ENCODE data around the gene ZNF784.

The ZNF784 gene

GRCh38 chr19:55592391-55593090, 31.8 kb downstream of the ZNF784 start:
- TF ChIP-seq FOXP2 (optimal IDR thresholded peaks at IDR 0.05; ENCODE audit: borderline replicate concordance, extremely low read depth, extremely low read length, insufficient read depth) (no peak), POLR2AphosphoS5 (IDR thresholded peaks at IDR 0.05; ENCODE audit: low read depth, low read length) (no peak), SIN3A (IDR thresholded peaks at IDR 0.05; ENCODE audit: borderline replicate concordance, insufficient read depth, low read length) (no peak), TAF1 (IDR thresholded peaks at IDR 0.05; ENCODE audit: borderline replicate concordance, insufficient read depth, low read length) (no peak), REST (IDR thresholded peaks at IDR 0.05; ENCODE audit: insufficient read depth in 1 of 2, low read depth in 2 of 2, low read length in 2 of 2) (no peak)

- TF ChIP-seq SIN3A (IDR thresholded peaks at IDR 0.05; ENCODE audit: borderline replicate concordance, insufficient read depth, low read length) (no peak), FOXP2 (optimal IDR thresholded peaks at IDR 0.05; ENCODE audit: borderline replicate concordance, extremely low read depth, extremely low read length, insufficient read depth) (no peak), POLR2AphosphoS5 (IDR thresholded peaks at IDR 0.05; ENCODE audit: low read depth, low read length) (no peak), TAF1 (IDR thresholded peaks at IDR 0.05; ENCODE audit: borderline replicate concordance, insufficient read depth, low read length) (no peak)
These were observed 32.8 kb downstream of the ZNF784 start for GRCh38 chr19:55591555-55591954.

GRCh38 chr19:55590617-55591016, 33.7 kb downstream of the ZNF784 start:
- TF ChIP-seq POLR2AphosphoS5 (IDR thresholded peaks at IDR 0.05; ENCODE audit: low read depth, low read length): no peak
- no peak for TF ChIP-seq TAF1 (IDR thresholded peaks at IDR 0.05; ENCODE audit: borderline replicate concordance, insufficient read depth, low read length)
- no peak for TF ChIP-seq SIN3A (IDR thresholded peaks at IDR 0.05; ENCODE audit: borderline replicate concordance, insufficient read depth, low read length)
- no peak for TF ChIP-seq REST (IDR thresholded peaks at IDR 0.05; ENCODE audit: insufficient read depth in 1 of 2, low read depth in 2 of 2, low read length in 2 of 2)
- no peak for TF ChIP-seq FOXP2 (optimal IDR thresholded peaks at IDR 0.05; ENCODE audit: borderline replicate concordance, extremely low read depth, extremely low read length, insufficient read depth)

GRCh38 chr19:55590109-55590508, 34.3 kb downstream of the ZNF784 start:
- no peak for TF ChIP-seq POLR2AphosphoS5 (IDR thresholded peaks at IDR 0.05; ENCODE audit: low read depth, low read length)
- no peak for TF ChIP-seq SIN3A (IDR thresholded peaks at IDR 0.05; ENCODE audit: borderline replicate concordance, insufficient read depth, low read length)
- TF ChIP-seq TAF1 (IDR thresholded peaks at IDR 0.05; ENCODE audit: borderline replicate concordance, insufficient read depth, low read length): no peak
- no peak for TF ChIP-seq REST (IDR thresholded peaks at IDR 0.05; ENCODE audit: insufficient read depth in 1 of 2, low read depth in 2 of 2, low read length in 2 of 2)
- TF ChIP-seq FOXP2 (optimal IDR thresholded peaks at IDR 0.05; ENCODE audit: borderline replicate concordance, extremely low read depth, extremely low read length, insufficient read depth): no peak

GRCh38 chr19:55588738-55589137, 35.6 kb downstream of the ZNF784 start:
- TF ChIP-seq FOXP2 (optimal IDR thresholded peaks at IDR 0.05; ENCODE audit: borderline replicate concordance, extremely low read depth, extremely low read length, insufficient read depth): no peak
- no peak for TF ChIP-seq TAF1 (IDR thresholded peaks at IDR 0.05; ENCODE audit: borderline replicate concordance, insufficient read depth, low read length)
- TF ChIP-seq POLR2AphosphoS5 (IDR thresholded peaks at IDR 0.05; ENCODE audit: low read depth, low read length): no peak
- no peak for TF ChIP-seq REST (IDR thresholded peaks at IDR 0.05; ENCODE audit: insufficient read depth in 1 of 2, low read depth in 2 of 2, low read length in 2 of 2)
- TF ChIP-seq SIN3A (IDR thresholded peaks at IDR 0.05; ENCODE audit: borderline replicate concordance, insufficient read depth, low read length): no peak

All from PFSK-1 (cell line).